Activated B cell treated with CpG ODN at 0.5 μM for 24 hours (primary cell): Measurements from ENCODE around the gene LRRK1. TPM values are rescaled to one million over a fixed set of nuclear protein-coding genes. Genes with fewer than 3 reads are reported as not detected.

ENCODE experiments used
- ATAC-seq: fragments of 200-7000 bp; cut with Tn5 transposase; one replicate; pipeline ENCODE4 v1.10.0; 2021; ENCODE audit warnings: low read depth, mild to moderate bottlenecking, moderate library complexity
- CTCF ChIA-PET: fragments of 350-600 bp; sonication (Branson Sonifier 250); formaldehyde crosslinking; loops from one replicate; lab custom pipeline; 2021; ENCODE audit warnings: antibody characterized with exemption; lab: Charles Lee
- POLR2A ChIA-PET: fragments of 350-600 bp; sonication (Branson Sonifier 250); formaldehyde crosslinking; loops from one replicate; lab custom pipeline; 2021; ENCODE audit warnings: antibody characterized with exemption; lab: Charles Lee
- DNase-seq: peaks from one replicate; pipeline ENCODE4 v3.0.0; 2022
- H3K27ac Mint-ChIP-seq: one replicate; pipeline ENCODE4 v1.8.0; 2020; ENCODE audit warnings: mixed read lengths
- H3K27me3 Mint-ChIP-seq: one replicate; pipeline ENCODE4 v1.8.0; 2021; ENCODE audit warnings: mixed read lengths
- H3K36me3 Mint-ChIP-seq: one replicate; pipeline ENCODE4 v1.8.0; 2021; ENCODE audit warnings: low read depth, mixed read lengths
- H3K4me1 Mint-ChIP-seq: one replicate; pipeline ENCODE4 v1.8.0; 2021; ENCODE audit warnings: mixed read lengths
- H3K4me3 Mint-ChIP-seq: one replicate; pipeline ENCODE4 v1.8.0; 2020; ENCODE audit warnings: mild to moderate bottlenecking, mixed read lengths
- H3K9me3 Mint-ChIP-seq: one replicate; pipeline ENCODE4 v1.8.0; 2020; ENCODE audit warnings: mixed read lengths
- intact Hi-C: fragments of 100-400 bp; cut with micrococcal nuclease; formaldehyde crosslinking; loops from one replicate; pipeline ENCODE4 v1.15.1; 2024
- total RNA-seq: library from RNA; stranded (reverse); gene quantifications from 2 replicates; pipeline ENCODE4 v1.2.3, GENCODE V29; 2022
- TF ChIP-seq, protein P1 (sequence below): fragments of 200-600 bp; IDR thresholded peaks from one replicate; pipeline ENCODE4 v1.8.0; 2022; ENCODE audit warnings: antibody characterized with exemption, mild to moderate bottlenecking

Gene LRRK1
- total RNA-seq, 1 donor from 2014 or later, result 43.5 TPM

DNA sequence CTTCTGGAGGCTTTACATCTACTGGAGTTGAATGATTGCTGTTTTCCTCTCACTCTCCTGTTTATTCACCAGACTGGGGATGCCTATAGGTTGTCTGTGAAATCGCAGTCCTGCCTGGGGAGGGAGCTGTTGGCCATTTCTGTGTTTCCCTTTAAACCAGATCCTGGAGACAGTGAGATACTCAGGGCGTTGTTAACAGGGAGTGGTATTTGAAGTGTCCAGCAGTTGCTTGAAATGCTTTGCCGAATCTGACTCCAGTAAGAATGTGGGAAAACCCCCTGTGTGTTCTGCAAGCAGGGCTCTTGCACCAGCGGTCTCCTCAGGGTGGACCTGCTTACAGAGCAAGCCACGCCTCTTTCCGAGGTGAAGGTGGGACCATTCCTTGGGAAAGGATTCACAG, 4.3 kb upstream of the LRRK1 start:
- TF ChIP-seq, protein P1, sequence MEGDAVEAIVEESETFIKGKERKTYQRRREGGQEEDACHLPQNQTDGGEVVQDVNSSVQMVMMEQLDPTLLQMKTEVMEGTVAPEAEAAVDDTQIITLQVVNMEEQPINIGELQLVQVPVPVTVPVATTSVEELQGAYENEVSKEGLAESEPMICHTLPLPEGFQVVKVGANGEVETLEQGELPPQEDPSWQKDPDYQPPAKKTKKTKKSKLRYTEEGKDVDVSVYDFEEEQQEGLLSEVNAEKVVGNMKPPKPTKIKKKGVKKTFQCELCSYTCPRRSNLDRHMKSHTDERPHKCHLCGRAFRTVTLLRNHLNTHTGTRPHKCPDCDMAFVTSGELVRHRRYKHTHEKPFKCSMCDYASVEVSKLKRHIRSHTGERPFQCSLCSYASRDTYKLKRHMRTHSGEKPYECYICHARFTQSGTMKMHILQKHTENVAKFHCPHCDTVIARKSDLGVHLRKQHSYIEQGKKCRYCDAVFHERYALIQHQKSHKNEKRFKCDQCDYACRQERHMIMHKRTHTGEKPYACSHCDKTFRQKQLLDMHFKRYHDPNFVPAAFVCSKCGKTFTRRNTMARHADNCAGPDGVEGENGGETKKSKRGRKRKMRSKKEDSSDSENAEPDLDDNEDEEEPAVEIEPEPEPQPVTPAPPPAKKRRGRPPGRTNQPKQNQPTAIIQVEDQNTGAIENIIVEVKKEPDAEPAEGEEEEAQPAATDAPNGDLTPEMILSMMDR, result no peak
- peaks cover 2% of the 10 kb centered on the region for H3K36me3 Mint-ChIP-seq
- H3K4me1 Mint-ChIP-seq, result peaks cover 11% of the 10 kb centered on the region
- no peak overlapping the region for H3K27ac Mint-ChIP-seq
- CTCF ChIA-PET, result interaction anchor here (1.0 to 15.6 kb wide), 2 partner anchors 9 to 90 kb away, joined by 3 to 543 read pairs; no protein-coding TSS in a partner anchor
- ATAC-seq, result no peak
- intact Hi-C loops, result no loop called here
- POLR2A ChIA-PET, result no interaction called here
- H3K4me3 Mint-ChIP-seq, result no peak overlapping the region
- no peaks in the 10 kb centered on the region for H3K9me3 Mint-ChIP-seq
- H3K27me3 Mint-ChIP-seq, result no peaks in the 10 kb centered on the region
- DNase-seq, result no peak

DNA sequence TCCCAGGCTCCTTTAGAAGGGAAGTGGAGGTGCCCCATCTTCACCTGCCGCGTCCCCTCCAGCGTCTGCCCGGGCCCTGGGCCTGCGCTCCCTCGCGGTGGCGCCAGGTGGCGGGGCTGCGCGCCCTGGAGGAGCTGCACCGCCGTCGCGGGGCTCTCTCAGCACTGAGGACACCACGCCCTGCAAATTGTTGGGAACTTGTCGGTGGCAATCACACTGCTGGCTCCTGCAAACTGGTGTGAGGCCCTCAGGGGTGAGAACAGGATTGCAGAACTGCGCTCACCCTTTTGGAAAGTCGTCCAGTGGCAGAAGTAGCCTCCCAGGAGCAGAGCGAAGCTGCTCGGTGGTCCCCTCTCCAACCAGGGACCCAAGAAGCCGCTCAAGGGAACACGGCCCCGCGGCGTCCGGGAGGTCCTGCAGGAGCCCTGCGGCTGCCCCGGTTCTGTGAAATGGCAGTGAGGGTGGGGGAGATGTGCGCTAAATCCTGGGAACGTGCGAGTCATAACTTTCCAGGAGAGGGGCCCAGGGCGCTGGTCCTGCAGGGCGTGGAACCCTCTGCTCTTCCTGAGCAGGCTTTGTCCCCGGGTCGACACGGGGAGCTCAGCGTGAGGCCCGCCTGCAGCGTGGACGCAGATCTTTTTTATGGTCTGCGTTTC, 995 bp upstream of the LRRK1 start:
- H3K27me3 Mint-ChIP-seq, result no peaks in the 10 kb centered on the region
- POLR2A ChIA-PET, result interaction anchor here (0.9 to 5.7 kb wide), 8 partner anchors 9 to 316 kb away, joined by 3 to 92 read pairs (median 4); partner anchors contain the start of gene ASB7
- CTCF ChIA-PET, result interaction anchor here (0.6 to 15.6 kb wide), 20 partner anchors 10 to 340 kb away, joined by 3 to 543 read pairs (median 6); no protein-coding TSS in a partner anchor
- TF ChIP-seq, protein P1, result peak; percentile 57
- peak overlapping the region; percentile 89 for H3K4me3 Mint-ChIP-seq
- intact Hi-C loops, result loop anchor here (1.0 to 2.0 kb wide), 5 partner anchors 89 to 735 kb away; partner anchors contain the start of genes CHSY1, SNRPA1 and TM2D3
- ATAC-seq (peak; percentile 79), DNase-seq (peak; percentile 81)
- peaks cover 44% of the 10 kb centered on the region for H3K4me1 Mint-ChIP-seq
- H3K9me3 Mint-ChIP-seq, result no peaks in the 10 kb centered on the region
- peak overlapping the region; percentile 81 for H3K27ac Mint-ChIP-seq
- H3K36me3 Mint-ChIP-seq, result peaks cover 2% of the 10 kb centered on the region

DNA sequence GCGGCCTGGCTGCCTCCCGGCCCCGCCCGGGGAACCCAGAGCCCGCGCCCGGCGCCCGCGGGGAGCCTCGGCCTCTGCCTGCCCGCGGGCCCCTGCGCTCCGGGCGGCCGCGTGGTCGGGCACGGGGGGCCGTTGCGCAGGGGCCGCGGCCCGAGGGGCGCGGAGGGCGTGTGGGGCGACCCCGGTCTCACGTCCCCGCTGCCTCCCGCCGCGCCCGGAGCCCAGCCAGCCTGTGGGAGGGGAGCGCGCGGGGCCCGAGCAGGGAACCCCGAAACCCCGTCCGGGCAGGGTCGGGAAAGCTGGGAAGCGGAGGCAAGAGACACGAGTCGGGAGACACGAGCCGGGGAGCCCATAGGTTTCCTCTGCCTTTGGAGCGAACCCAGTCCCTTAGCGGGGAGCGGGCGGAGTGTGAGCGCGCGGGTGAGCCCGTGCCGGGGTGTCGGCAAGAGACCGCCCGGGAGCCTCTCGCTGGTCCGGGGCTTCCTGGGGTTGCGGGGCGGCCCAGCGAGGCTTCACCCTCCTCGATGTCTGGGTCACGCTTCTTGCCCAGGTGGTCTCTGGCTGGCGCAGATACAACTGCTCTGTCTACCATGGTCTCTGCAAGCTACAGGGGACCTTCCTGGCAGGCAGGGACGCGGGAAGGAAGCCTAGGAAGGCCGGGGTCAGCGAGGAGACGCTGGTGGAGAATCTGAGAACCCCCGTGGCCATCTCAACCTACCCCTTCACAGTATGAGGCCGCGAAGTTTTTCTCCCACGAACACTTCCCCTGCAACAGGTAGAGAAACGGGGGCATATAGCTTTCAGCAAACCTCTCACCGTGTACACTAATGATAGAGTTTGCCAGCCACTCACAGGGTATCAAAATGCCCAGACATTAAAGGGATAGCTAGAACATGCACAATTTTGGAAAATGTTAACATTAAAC, 586 bp downstream of the LRRK1 start:
- ChIA-PET CTCF (interaction anchor here (2.1 to 15.6 kb wide), 5 partner anchors 8 to 339 kb away, joined by 5 to 543 read pairs (median 11); no protein-coding TSS in a partner anchor), POLR2A (interaction anchor here (0.7 to 5.7 kb wide), 10 partner anchors 7 to 374 kb away, joined by 3 to 92 read pairs (median 4); partner anchors contain the start of gene ASB7)
- Mint-ChIP-seq H3K27me3 (no peaks in the 10 kb centered on the region), H3K4me3 (peak overlapping the region; percentile 87), H3K9me3 (no peaks in the 10 kb centered on the region), H3K36me3 (peaks cover 12% of the 10 kb centered on the region), H3K4me1 (peaks cover 57% of the 10 kb centered on the region), H3K27ac (peak overlapping the region; percentile 97)
- TF ChIP-seq, protein P1, result no peak
- peak; percentile 53 for DNase-seq
- intact Hi-C loops, result loop anchor here (1.0 to 10.0 kb wide), 8 partner anchors 15 to 1415 kb away; partner anchors contain the start of genes CHSY1, SNRPA1 and TM2D3
- peak; percentile 20 for ATAC-seq

DNA sequence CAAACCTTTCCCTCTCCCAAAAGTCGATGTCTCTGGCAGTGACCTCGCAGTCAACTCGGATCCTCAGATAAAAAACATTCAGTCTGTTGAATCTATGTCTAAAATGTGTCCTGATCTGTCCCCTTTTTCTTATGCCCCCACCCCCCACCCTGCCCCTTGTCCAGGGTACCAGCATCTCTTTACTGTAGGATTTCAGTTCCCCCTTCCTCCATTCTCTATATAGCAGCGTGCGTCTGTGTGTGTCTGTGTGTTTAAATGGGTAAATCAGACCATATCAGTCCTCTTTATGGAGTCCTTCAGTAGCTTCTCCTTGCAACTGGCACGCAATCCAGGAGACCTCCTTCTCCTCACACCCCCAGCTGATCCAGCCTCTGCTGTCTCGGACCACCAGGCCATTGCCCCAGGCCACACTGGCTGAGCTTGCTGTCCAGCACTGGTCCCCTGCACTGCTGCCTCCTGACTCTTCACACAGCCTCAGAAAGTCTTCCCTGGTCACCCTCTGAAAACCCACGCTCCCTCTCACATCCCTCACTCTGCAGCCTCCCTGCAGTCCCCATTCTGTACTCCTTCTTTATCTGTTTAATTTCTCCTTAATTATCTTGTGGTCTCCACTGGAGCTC, 1.5 kb downstream of the LRRK1 start:
- intact Hi-C loops, result loop anchor here (1.0 to 10.0 kb wide), 4 partner anchors 14 to 1416 kb away; no protein-coding TSS in a partner anchor
- ChIA-PET CTCF (interaction anchor here (2.1 to 15.6 kb wide), 2 partner anchors 85 to 338 kb away, joined by 5 to 543 read pairs; no protein-coding TSS in a partner anchor), POLR2A (interaction anchor here (0.7 to 5.7 kb wide), 8 partner anchors 9 to 374 kb away, joined by 3 to 92 read pairs (median 3); partner anchors contain the start of gene SNRPA1)
- ATAC-seq (peak; percentile 27), DNase-seq (no peak)
- TF ChIP-seq, protein P1, result no peak
- Mint-ChIP-seq H3K4me1 (peaks cover 57% of the 10 kb centered on the region), H3K36me3 (peaks cover 16% of the 10 kb centered on the region), H3K27me3 (no peaks in the 10 kb centered on the region), H3K4me3 (peak overlapping the region; percentile 87), H3K27ac (peak overlapping the region; percentile 97), H3K9me3 (no peaks in the 10 kb centered on the region)
